Occipital lobe (tissue), 3 donors: ENCODE results near the gene TP53TG3E. TPM values are rescaled to one million over a fixed set of nuclear protein-coding genes. Genes with fewer than 3 reads are reported as not detected.
"Not testable (repeated sequence)": the region's sequence is repeated elsewhere in the genome, so short reads cannot be mapped to it uniquely, and the experiment has no call there.

Experiments
- DNase-seq: peaks from one replicate; lab custom pipeline; 2025; lab: John Stamatoyannopoulos, UW
- small RNA-seq: library from RNA; depleted of rRNA; stranded (forward); fragments of <200 nt; gene quantifications from one replicate; pipeline ENCODE3, GENCODE V24; 2014
- total RNA-seq: library from RNA; depleted of rRNA; stranded (reverse); fragments of >200 nt; gene quantifications from one replicate; pipeline ENCODE4 v1.2.3, GENCODE V29; 2014

TP53TG3E gene, protein sequence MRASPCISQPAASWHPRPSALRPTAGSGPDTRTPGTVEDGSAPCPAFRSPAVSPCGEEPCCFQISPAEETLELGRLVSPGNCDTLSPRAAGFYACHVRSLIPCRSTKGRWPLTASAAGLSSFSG
- total RNA-seq = not detected

DNA sequence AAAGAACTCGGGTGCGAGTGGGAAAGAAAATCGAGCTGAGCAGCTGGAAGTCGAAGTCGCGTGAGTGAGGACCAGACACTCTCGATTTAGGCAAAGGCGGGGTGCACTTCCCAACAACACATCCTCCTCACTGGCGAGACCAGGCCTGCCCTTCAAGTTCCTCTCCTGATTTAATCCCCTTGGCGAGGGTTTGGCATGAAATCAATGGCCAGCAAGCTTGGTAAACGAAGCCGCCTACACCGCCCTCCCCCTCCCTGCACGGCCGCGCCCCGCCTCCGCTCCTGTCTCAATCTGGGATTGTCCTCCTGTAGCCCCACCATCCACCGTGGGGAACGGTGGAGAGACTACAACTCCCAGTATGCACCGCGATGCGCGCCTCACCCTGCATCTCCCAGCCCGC is at the start of gene TP53TG3E:
TP53TG3E (plus strand) TSS at position 301 of the 400 bp plus-strand sequence; CDS start at position 369, 68 bp downstream.
- DNase-seq = not testable (repeated sequence)

DNA sequence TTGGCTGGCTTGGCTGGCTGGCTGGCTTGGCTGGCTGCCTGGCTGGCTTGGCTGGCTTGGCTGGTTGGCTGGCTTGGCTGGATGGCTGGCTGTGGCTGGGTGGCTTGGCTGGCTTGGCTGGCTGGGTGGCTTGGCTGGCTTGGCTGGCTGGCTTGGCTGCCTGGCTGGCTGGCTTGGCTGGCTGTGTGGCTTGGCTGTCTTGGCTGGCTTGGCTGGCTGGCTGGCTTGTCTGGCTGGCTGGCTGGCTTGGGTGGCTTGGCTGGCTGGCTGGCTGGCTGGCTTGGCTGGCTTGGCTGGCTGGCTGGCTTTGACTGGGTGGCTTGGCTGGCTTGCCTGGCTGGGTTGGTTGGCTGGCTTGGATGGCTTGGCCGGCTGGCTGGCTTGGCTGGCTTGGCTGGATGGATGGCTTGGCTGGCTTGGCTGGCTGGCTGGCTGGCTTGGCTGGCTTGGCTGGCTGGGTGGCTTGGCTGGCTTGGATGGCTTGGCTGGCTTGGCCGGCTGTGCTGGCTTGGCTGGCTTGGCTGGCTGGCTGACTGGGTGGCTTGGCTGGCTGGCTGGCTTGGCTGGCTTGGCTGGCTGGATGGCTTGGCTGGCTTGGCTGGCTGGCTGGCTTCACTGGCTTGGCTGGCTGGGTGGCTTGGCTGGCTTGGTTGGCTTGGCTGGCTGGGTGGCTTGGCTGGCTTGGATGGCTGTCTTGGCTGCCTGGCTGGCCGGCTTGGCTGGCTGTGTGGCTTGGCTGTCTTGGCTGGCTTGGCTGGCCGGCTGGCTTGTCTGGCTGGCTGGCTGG is 32.3 kb downstream of the TP53TG3E start:
- DNase-seq = not testable (repeated sequence)

DNA sequence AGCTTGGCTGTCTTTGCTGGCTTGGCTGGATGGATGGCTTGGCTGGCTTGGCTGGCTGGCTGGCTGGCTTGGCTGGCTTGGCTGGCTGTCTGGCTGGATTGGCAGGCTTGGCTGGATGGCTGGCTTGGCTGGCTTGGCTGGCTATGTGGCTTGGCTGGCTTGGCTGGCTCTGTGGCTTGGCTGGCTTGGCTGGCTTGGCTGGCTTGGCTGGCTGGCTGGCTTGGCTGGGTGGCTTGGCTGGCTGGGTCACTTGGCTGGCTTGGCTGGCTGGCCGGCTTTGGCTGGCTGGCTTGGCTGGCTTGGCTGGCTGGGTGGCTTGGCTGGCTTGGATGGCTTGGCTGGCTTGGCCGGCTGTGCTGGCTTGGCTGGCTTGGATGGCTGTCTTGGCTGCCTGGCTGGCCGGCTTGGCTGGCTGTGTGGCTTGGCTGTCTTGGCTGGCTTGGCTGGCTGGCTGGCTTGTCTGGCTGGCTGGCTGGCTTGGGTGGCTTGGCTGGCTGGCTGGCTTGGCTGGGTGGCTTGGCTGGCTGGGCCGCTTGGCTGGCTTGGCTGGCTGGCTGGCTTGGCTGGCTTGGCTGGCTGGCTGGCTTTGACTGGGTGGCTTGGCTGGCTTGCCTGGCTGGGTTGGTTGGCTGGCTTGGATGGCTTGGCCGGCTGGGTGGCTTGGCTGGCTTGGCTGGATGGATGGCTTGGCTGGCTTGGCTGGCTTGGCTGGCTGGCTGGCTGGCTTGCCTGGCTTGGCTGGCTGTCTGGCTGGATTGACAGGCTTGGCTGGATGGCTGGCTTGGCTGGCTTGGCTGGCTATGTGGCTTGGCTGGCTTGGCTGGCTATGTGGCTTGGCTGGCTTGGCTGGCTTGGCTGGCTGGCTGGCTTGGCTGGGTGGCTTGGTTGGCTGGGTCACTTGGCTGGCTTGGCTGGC is 33.8 kb downstream of the TP53TG3E start:
- not testable (repeated sequence) for DNase-seq

DNA sequence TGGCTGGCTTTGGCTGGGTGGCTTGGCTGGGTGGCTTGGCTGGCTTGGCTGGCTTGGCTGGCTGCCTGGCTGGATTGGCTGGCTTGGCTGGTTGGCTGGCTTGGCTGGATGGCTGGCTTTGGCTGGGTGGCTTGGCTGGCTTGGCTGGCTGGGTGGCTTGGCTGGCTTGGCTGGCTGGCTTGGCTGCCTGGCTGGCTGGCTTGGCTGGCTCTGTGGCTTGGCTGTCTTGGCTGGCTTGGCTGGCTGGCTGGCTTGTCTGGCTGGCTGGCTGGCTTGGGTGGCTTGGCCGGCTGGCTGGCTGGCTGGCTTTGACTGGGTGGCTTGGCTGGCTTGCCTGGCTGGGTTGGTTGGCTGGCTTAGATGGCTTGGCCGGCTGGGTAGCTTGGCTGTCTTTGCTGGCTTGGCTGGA is 34.4 kb downstream of the TP53TG3E start:
- DNase-seq = not testable (repeated sequence)

DNA sequence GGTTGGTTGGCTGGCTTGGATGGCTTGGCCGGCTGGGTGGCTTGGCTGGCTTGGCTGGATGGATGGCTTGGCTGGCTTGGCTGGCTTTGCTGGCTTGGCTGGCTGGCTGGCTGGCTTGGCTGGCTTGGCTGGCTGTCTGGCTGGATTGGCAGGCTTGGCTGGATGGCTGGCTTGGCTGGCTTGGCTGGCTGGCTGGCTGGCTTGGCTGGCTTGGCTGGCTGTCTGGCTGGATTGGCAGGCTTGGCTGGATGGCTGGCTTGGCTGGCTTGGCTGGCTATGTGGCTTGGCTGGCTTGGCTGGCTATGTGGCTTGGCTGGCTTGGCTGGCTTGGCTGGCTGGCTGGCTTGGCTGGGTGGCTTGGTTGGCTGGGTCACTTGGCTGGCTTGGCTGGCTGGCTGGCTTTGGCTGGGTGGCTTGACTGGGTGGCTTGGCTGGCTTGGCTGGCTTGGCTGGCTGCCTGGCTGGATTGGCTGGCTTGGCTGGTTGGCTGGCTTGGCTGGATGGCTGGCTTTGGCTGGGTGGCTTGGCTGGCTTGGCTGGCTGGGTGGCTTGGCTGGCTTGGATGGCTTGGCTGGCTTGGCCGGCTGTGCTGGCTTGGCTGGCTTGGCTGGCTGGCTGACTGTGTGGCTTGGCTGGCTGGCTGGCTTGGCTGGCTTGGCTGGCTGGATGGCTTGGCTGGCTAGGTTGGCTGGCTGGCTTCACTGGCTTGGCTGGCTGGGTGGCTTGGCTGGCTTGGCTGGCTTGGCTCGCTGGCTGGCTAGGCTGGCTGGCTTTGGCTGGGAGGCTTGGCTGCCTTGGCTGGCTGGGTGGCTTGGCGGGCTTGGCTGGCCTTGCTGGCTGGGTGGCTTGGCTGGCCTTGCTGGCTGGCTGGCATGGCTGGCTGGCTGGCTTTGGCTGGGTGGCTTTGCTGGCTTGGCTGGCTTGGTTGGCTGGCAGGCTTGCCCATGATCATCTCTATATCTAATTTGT is 35.3 kb downstream of the TP53TG3E start:
- not testable (repeated sequence) for DNase-seq

Small RNA genes lying within 50 kb of the gene (small RNA-seq; reads per million reads assigned to genes)
- gene AC141257.3 = not detected

Other genes with a start within 250 kb of the TP53TG3E start
- gene TP53TG3C, start 110.1 kb upstream of the TP53TG3E start, total RNA-seq = not detected
- not detected for gene TP53TG3B, start 56.5 kb downstream of the TP53TG3E start, total RNA-seq
- gene TP53TG3F, start 155.3 kb downstream of the TP53TG3E start, total RNA-seq = not detected